CD8-positive, alpha-beta memory T cell (primary cell): Measurements from ENCODE around the gene TTYH3. TPM values are rescaled to one million over a fixed set of nuclear protein-coding genes. Genes with fewer than 3 reads are reported as not detected.

Experiments
- CTCF ChIA-PET: fragments of 350-600 bp; sonication (Branson Sonifier 250); formaldehyde crosslinking; loops from one replicate; lab custom pipeline; 2021; ENCODE audit warnings: antibody characterized with exemption; lab: Charles Lee
- POLR2A ChIA-PET: fragments of 350-600 bp; sonication (Branson Sonifier 250); formaldehyde crosslinking; loops from one replicate; lab custom pipeline; 2021; ENCODE audit warnings: antibody characterized with exemption; lab: Charles Lee
- DNase-seq, 5 donors: peaks; one replicate each; pipeline versions ENCODE4 v3.0.0 to v3.0.0-alpha.2; 2020 to 2022; ENCODE audit warnings: mixed read lengths in 1 of 5
- H3K27ac ChIP-seq: one replicate; pipeline ENCODE4 v1.7.0; 2013; ENCODE audit warnings: low read depth, mild to moderate bottlenecking, low read length, moderate library complexity
- H3K27me3 ChIP-seq: 2 replicates; pipeline ENCODE4 v1.7.0; 2013; ENCODE audit warnings: low read length, mild to moderate bottlenecking; ENCODE audit not compliant: insufficient read depth, poor library complexity, severe bottlenecking
- H3K36me3 ChIP-seq: 2 replicates; pipeline ENCODE4 v1.7.0; 2013; ENCODE audit warnings: mild to moderate bottlenecking, low read length, moderate library complexity; ENCODE audit not compliant: insufficient read depth
- H3K4me1 ChIP-seq: 2 replicates; pipeline ENCODE4 v1.7.0; 2013; ENCODE audit warnings: mild to moderate bottlenecking, low read length, moderate library complexity; ENCODE audit not compliant: insufficient read depth
- H3K4me3 ChIP-seq: 2 replicates; pipeline ENCODE4 v1.7.0; 2013; ENCODE audit warnings: mild to moderate bottlenecking, low read length
- H3K9me3 ChIP-seq: 2 replicates; pipeline ENCODE4 v1.7.0; 2013; ENCODE audit warnings: mild to moderate bottlenecking, low read length
- H3K27ac Mint-ChIP-seq, 8 donors: one replicate each; pipeline ENCODE4 v1.8.0; 2020 to 2021; ENCODE audit warnings: mixed read lengths in 8 of 8, mild to moderate bottlenecking in 6 of 8, inconsistent platforms in 3 of 8, moderate library complexity in 3 of 8
- H3K27me3 Mint-ChIP-seq, 2 donors: one replicate each; pipeline ENCODE4 v1.8.0; 2020 to 2021; ENCODE audit warnings: mixed read lengths in 2 of 2, mild to moderate bottlenecking in 1 of 2, moderate library complexity in 1 of 2
- H3K36me3 Mint-ChIP-seq, 3 donors: one replicate each; pipeline ENCODE4 v1.8.0; 2020 to 2021; ENCODE audit warnings: mixed read lengths in 3 of 3, inconsistent platforms in 1 of 3, mild to moderate bottlenecking in 1 of 3
- H3K4me1 Mint-ChIP-seq, 3 donors: one replicate each; pipeline ENCODE4 v1.8.0; 2020 to 2021; ENCODE audit warnings: mixed read lengths in 3 of 3, inconsistent platforms in 1 of 3, mild to moderate bottlenecking in 1 of 3
- H3K4me3 Mint-ChIP-seq, 7 donors: one replicate each; pipeline ENCODE4 v1.8.0; 2020 to 2021; ENCODE audit warnings: mixed read lengths in 7 of 7, mild to moderate bottlenecking in 6 of 7, moderate library complexity in 4 of 7, inconsistent platforms in 2 of 7
- H3K9me3 Mint-ChIP-seq, 5 donors: one replicate each; pipeline ENCODE4 v1.8.0; 2020 to 2022; ENCODE audit warnings: mixed read lengths in 5 of 5, mild to moderate bottlenecking in 3 of 5, moderate library complexity in 2 of 5, inconsistent platforms in 1 of 5
- polyA plus RNA-seq: library from polyadenylated mRNA; unstranded; fragments of 300-500 nt; fragmentation: Illumina TruSeq; gene quantifications from one replicate; pipeline ENCODE4 v1.2.3, GENCODE V29; 2021
- total RNA-seq, 2 experiments: library from RNA; stranded (reverse); gene quantifications; one replicate each; pipeline ENCODE4 v1.2.3, GENCODE V29; 2021

TTYH3 gene
- total RNA-seq = 10 to 100 TPM; 20.2 to 22.2 TPM
- polyA plus RNA-seq = 2.1 TPM

DNA sequence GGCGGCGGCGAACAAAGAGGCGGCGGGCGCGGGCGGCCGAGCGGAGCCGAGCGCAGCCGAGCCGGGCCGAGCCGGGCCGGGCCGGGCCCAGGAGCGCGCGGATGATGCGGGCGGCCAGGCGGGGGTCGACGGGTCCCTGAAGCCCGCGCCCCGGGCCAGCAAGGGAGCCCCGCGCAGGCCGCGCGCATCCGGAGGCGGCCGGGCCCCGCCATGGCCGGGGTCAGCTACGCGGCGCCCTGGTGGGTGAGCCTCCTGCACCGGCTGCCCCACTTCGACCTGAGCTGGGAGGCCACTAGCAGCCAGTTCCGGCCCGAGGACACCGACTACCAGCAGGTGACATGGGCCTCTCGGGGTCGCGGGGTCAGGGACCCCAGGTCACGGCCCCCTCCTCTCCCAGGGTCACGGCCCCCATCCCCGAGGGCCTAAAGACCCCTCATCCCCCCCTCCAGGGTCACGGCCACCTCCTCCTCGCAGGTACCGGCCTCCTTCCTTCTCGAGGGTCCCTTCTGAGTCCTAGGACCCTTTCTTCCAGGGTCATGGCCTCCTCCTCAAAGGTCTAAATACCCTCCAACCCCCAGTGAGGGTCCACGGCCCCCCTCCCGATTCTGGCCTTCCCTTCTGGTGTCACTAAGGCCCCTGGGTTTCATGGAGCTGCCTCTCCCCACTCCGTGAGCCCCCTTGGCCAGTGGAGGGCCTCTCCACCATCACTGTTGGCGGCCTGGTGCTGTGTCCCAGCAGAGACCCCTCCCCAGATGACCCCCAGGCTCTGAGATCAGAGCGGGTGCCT is at the start of gene TTYH3:
Gene TTYH3 (plus strand): TSS at position 41 of the 787 bp plus-strand sequence. CDS start 170 bp downstream, at position 211.
- H3K27ac ChIP-seq = peak within 1 kb of the TSS; percentile 65
- DNase-seq = no peak

DNA sequence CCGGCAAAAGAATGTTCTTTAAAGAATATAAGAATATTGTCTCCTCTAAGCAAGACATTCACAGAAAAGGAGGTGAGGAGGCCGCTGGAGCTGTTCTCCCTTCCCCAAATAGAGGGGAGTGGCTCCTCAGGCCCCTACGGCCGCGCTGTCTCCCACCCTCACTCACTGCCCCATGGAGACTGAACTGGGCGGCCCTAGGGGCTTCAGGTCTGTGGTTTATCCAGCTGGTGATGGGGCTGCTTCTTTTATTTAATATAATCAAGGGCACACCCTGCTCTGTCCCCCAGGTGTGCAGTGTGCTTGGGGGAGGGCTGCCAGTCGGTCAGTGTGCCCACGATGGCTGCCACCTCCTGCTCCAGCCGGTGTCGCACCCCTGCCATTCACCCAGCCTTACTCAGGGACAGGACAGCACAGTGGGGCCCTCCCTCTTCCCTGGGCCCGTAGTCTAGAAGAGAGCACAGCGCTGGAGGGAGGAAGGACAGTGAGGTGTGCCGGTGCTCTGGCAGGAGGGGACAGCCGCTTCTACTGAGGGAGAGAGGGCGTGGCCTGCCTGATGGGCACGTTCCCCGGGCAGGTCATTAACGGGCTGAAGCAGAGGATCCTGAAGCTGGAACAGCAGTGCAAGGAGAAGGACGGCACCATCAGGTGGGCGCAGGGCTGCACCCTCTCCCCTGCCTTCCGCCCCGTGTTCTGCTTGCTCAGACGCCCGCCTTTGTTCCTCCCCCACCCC is 49.6 kb upstream of the TTYH3 start:
- H3K36me3 Mint-ChIP-seq = peaks cover 0 to 10% (median 8%) of the 10 kb centered on the region in 3 donors
- H3K27me3 Mint-ChIP-seq = no peaks in the 10 kb centered on the region
- no peak overlapping the region for H3K4me3 ChIP-seq
- H3K9me3 ChIP-seq = no peaks in the 10 kb centered on the region
- no peak overlapping the region for H3K27ac Mint-ChIP-seq
- no peaks in the 10 kb centered on the region for H3K9me3 Mint-ChIP-seq
- H3K27me3 ChIP-seq = no peaks in the 10 kb centered on the region
- ChIA-PET CTCF (no interaction called here), POLR2A (no interaction called here)
- no peaks in the 10 kb centered on the region for H3K4me1 ChIP-seq
- H3K27ac ChIP-seq = no peak overlapping the region
- no peak overlapping the region for H3K4me3 Mint-ChIP-seq
- H3K36me3 ChIP-seq = no peaks in the 10 kb centered on the region
- no peak for DNase-seq
- H3K4me1 Mint-ChIP-seq = no peaks in the 10 kb centered on the region

More for the DNA sequence above, at the start of gene TTYH3:
- H3K27ac Mint-ChIP-seq = peak within 1 kb of the TSS in 7 of 8 donors; percentile 32 to 91 (median 81)
- H3K36me3 Mint-ChIP-seq = no peaks in the 10 kb centered on the region
- H3K27me3 Mint-ChIP-seq = peaks cover 0 to 4% of the 10 kb centered on the region in 2 donors
- H3K4me3 Mint-ChIP-seq = peak within 1 kb of the TSS; percentile 83 to 92 (median 88)
- peaks cover 17 to 33% (median 17%) of the 10 kb centered on the region in 3 donors for H3K4me1 Mint-ChIP-seq
- H3K4me1 ChIP-seq = peaks cover 26% of the 10 kb centered on the region
- no peaks in the 10 kb centered on the region for H3K36me3 ChIP-seq
- ChIA-PET CTCF (interaction anchor here (1.3 to 1.5 kb wide), 3 partner anchors 11 to 78 kb away, joined by 3 to 7 read pairs (median 4); no protein-coding TSS in a partner anchor), POLR2A (interaction anchor here (0.5 to 1.9 kb wide), 3 partner anchors 9 to 13 kb away, joined by 3 to 10 read pairs (median 5); no protein-coding TSS in a partner anchor)
- H3K9me3 Mint-ChIP-seq = no peaks in the 10 kb centered on the region
- peak within 1 kb of the TSS; percentile 78 for H3K4me3 ChIP-seq
- H3K9me3 ChIP-seq = no peaks in the 10 kb centered on the region
- no peaks in the 10 kb centered on the region for H3K27me3 ChIP-seq

GRCh38 chr7:2583798-2584580 is 47.8 kb upstream of the TTYH3 start:
- Mint-ChIP-seq H3K27ac (no peak overlapping the region), H3K4me3 (no peak overlapping the region), H3K9me3 (no peaks in the 10 kb centered on the region), H3K27me3 (no peaks in the 10 kb centered on the region), H3K36me3 (peaks cover 0 to 10% (median 7%) of the 10 kb centered on the region in 3 donors), H3K4me1 (no peaks in the 10 kb centered on the region)
- no peak for DNase-seq
- no peaks in the 10 kb centered on the region for H3K36me3 ChIP-seq
- POLR2A ChIA-PET = no interaction called here
- CTCF ChIA-PET = no interaction called here
- H3K9me3 ChIP-seq = no peaks in the 10 kb centered on the region
- H3K4me3 ChIP-seq = no peak overlapping the region
- no peaks in the 10 kb centered on the region for H3K4me1 ChIP-seq
- no peak overlapping the region for H3K27ac ChIP-seq
- no peaks in the 10 kb centered on the region for H3K27me3 ChIP-seq

- H3K4me3 Mint-ChIP-seq = no peak overlapping the region
- H3K36me3 Mint-ChIP-seq = peaks cover 0 to 13% (median 7%) of the 10 kb centered on the region in 3 donors
- Histone ChIP-seq H3K36me3 (no peaks in the 10 kb centered on the region), H3K27me3 (no peaks in the 10 kb centered on the region), H3K4me1 (no peaks in the 10 kb centered on the region), H3K9me3 (no peaks in the 10 kb centered on the region), H3K27ac (no peak overlapping the region), H3K4me3 (no peak overlapping the region)
- no peaks in the 10 kb centered on the region for H3K27me3 Mint-ChIP-seq
- H3K4me1 Mint-ChIP-seq = no peaks in the 10 kb centered on the region
- DNase-seq = no peak
- POLR2A ChIA-PET = no interaction called here
- no peak overlapping the region for H3K27ac Mint-ChIP-seq
- no peaks in the 10 kb centered on the region for H3K9me3 Mint-ChIP-seq
- CTCF ChIA-PET = no interaction called here
These were observed 46.3 kb upstream of the TTYH3 start for GRCh38 chr7:2585446-2585845.

GRCh38 chr7:2586326-2587020 is 45.3 kb upstream of the TTYH3 start:
- no peaks in the 10 kb centered on the region for H3K4me1 ChIP-seq
- ChIA-PET POLR2A (no interaction called here), CTCF (no interaction called here)
- no peaks in the 10 kb centered on the region for H3K9me3 Mint-ChIP-seq
- no peak for DNase-seq
- H3K4me3 Mint-ChIP-seq = no peak overlapping the region
- no peak overlapping the region for H3K27ac ChIP-seq
- peaks cover 0 to 15% (median 8%) of the 10 kb centered on the region in 3 donors for H3K36me3 Mint-ChIP-seq
- no peaks in the 10 kb centered on the region for H3K27me3 Mint-ChIP-seq
- no peaks in the 10 kb centered on the region for H3K36me3 ChIP-seq
- H3K4me3 ChIP-seq = no peak overlapping the region
- H3K4me1 Mint-ChIP-seq = no peaks in the 10 kb centered on the region
- no peaks in the 10 kb centered on the region for H3K27me3 ChIP-seq
- H3K27ac Mint-ChIP-seq = no peak overlapping the region
- no peaks in the 10 kb centered on the region for H3K9me3 ChIP-seq

DNA sequence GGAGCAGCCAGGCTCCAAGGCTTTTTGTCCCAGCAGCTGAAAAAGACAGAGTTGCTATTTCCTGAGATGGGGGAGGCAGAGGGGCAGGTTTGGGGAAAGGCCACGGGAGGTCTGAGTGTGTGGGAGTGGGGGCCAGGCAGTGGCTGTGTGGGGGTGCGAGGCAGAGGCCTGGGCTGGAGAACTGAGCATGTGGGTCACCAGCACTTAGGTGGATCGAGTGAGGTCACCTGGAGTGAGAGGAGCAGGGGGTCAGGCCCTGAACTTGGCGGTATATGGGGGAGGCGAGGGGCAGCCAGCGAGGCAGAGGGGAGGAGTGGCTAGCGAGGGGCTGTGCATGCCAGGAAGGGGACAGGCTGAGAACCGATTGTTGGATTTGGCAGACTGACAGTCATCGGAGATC is 44.7 kb upstream of the TTYH3 start:
- ChIA-PET CTCF (no interaction called here), POLR2A (no interaction called here)
- Histone ChIP-seq H3K4me1 (no peaks in the 10 kb centered on the region), H3K27me3 (no peaks in the 10 kb centered on the region), H3K36me3 (no peaks in the 10 kb centered on the region), H3K4me3 (no peak overlapping the region), H3K27ac (no peak overlapping the region), H3K9me3 (no peaks in the 10 kb centered on the region)
- Mint-ChIP-seq H3K36me3 (peaks cover 0 to 18% (median 8%) of the 10 kb centered on the region in 3 donors), H3K27ac (no peak overlapping the region), H3K27me3 (no peaks in the 10 kb centered on the region), H3K9me3 (no peaks in the 10 kb centered on the region), H3K4me3 (no peak overlapping the region), H3K4me1 (no peaks in the 10 kb centered on the region)
- DNase-seq = no peak

- H3K36me3 ChIP-seq = no peaks in the 10 kb centered on the region
These were observed 44.0 kb upstream of the TTYH3 start for GRCh38 chr7:2587778-2588177.

More at GRCh38 chr7:2587778-2588177, 44.0 kb upstream of the TTYH3 start:
- Mint-ChIP-seq H3K27me3 (no peaks in the 10 kb centered on the region), H3K4me1 (no peaks in the 10 kb centered on the region), H3K9me3 (no peaks in the 10 kb centered on the region), H3K36me3 (peaks cover 0 to 23% (median 9%) of the 10 kb centered on the region in 3 donors), H3K27ac (no peak overlapping the region), H3K4me3 (no peak overlapping the region)
- Histone ChIP-seq H3K27ac (no peak overlapping the region), H3K27me3 (no peaks in the 10 kb centered on the region), H3K9me3 (no peaks in the 10 kb centered on the region), H3K4me1 (no peaks in the 10 kb centered on the region), H3K4me3 (no peak overlapping the region)
- DNase-seq = no peak
- CTCF ChIA-PET = interaction anchor here (2.1 kb wide), 1 partner anchor 122 kb away, joined by 4 read pairs; no protein-coding TSS in a partner anchor
- POLR2A ChIA-PET = no interaction called here
